K562 (cell line): ENCODE data around the gene ENTPD8. TPM values are rescaled to one million over a fixed set of nuclear protein-coding genes. Genes with fewer than 3 reads are reported as not detected.

ENCODE experiments used
- ARNT ChIP-seq, 2 experiments: fragments of 450-650 bp; IDR thresholded peaks; 2 replicates each; pipeline ENCODE4 v1.6.1; 2016; ENCODE audit warnings: mild to moderate bottlenecking in 1 of 2
- CBX8 ChIP-seq: fragments of 200-600 bp; sonication (generic); IDR thresholded peaks from 2 replicates; pipeline ENCODE4 v1.6.1; 2012; ENCODE audit warnings: borderline replicate concordance, mixed run types, low read depth, mild to moderate bottlenecking, moderate library complexity, mixed read lengths, low read length, control low read depth, inconsistent platforms; ENCODE audit not compliant: poor library complexity, severe bottlenecking; ENCODE audit errors: extremely low read depth
- CTBP1 ChIP-seq: fragments of 450-650 bp; IDR thresholded peaks from 2 replicates; pipeline ENCODE4 v1.6.1; 2016; ENCODE audit warnings: borderline replicate concordance
- ETV6 ChIP-seq, 3 experiments: fragments of 150-350 bp in 1 of 3; sonication (generic) in 1 of 3; formaldehyde crosslinking in 1 of 3; IDR thresholded peaks; 2 replicates each; pipeline versions ENCODE4 v1.6.1 to v1.8.0; 2014 to 2022; ENCODE audit warnings: borderline replicate concordance in 2 of 3, low read depth in 2 of 3, antibody characterized with exemption in 1 of 3, low read length in 1 of 3, mild to moderate bottlenecking in 1 of 3, missing genetic modification reagents in 1 of 3
- FOXJ3 ChIP-seq: sonication (generic); formaldehyde crosslinking; IDR thresholded peaks from 2 replicates; pipeline ENCODE4 v1.4.0; 2020; ENCODE audit warnings: mild to moderate bottlenecking, missing genetic modification reagents
- MGA ChIP-seq: fragments of 450-650 bp; IDR thresholded peaks from 2 replicates; pipeline ENCODE4 v1.6.1; 2016; ENCODE audit warnings: mild to moderate bottlenecking, moderate library complexity
- NR1H2 ChIP-seq: sonication (generic); formaldehyde crosslinking; IDR thresholded peaks from 2 replicates; pipeline ENCODE4 v1.4.0; 2020; ENCODE audit warnings: mild to moderate bottlenecking, missing genetic modification reagents
- NR2F6 ChIP-seq: fragments of 450-650 bp; formaldehyde crosslinking; IDR thresholded peaks from 2 replicates; pipeline ENCODE4 v1.4.0; 2020; ENCODE audit warnings: mild to moderate bottlenecking
- SIN3A ChIP-seq, 2 experiments: fragments of 150-350 bp in 1 of 2; IDR thresholded peaks; 2 replicates each; pipeline ENCODE4 v1.6.1; 2011 to 2016; ENCODE audit warnings: borderline replicate concordance in 2 of 2, low read depth in 2 of 2, low read length in 2 of 2, mild to moderate bottlenecking in 2 of 2, moderate library complexity in 2 of 2; ENCODE audit not compliant: control insufficient read depth in 1 of 2
- ZBTB1 ChIP-seq: sonication (generic); formaldehyde crosslinking; IDR thresholded peaks from 2 replicates; pipeline ENCODE4 v1.8.1; 2023; ENCODE audit warnings: missing genetic modification reagents, low read depth, mild to moderate bottlenecking, borderline replicate concordance
- ZNF384 ChIP-seq: IDR thresholded peaks from 2 replicates; pipeline ENCODE4 v1.6.1; 2012; ENCODE audit warnings: low read depth, low read length, improper control_type of control experiment
- ZNF707 ChIP-seq: fragments of 250-450 bp; sonication (Bioruptor Pico); conservative IDR thresholded peaks from 2 replicates; pipeline ENCODE4 v1.8.0; 2022; ENCODE audit warnings: inconsistent platforms, mild to moderate bottlenecking, moderate library complexity
- polyA plus RNA-seq, 8 experiments: library from polyadenylated mRNA; depleted of rRNA in 4 of 8; stranded (reverse) in 5 of 8; unstranded in 3 of 8; fragments of >200 nt; fragmentation: Nextera tagmentation in 2 of 8; fragmentation: Illumina TruSeq in 1 of 8; extraction: Ambion mirVana in 2 of 8; extraction: Trizol in 1 of 8; gene quantifications; 2 replicates each; pipeline versions ENCODE4 v1.2.1 to v1.2.3, GENCODE V29; 2011 to 2014; ENCODE audit warnings: inconsistent platforms in 1 of 8, missing spikeins in 1 of 8
- total RNA-seq, 7 experiments: library from RNA; depleted of rRNA in 6 of 7; stranded (reverse); fragments of >200 nt in 6 of 7; fragmentation: Illumina TruSeq in 2 of 7; extraction: Trizol in 2 of 7; gene quantifications; 2 replicates each; pipeline versions ENCODE4 v1.2.1 to v1.2.3, GENCODE V29; 2011 to 2021; ENCODE audit warnings: low replicate concordance in 1 of 7

Gene ENTPD8
- total and polyA plus RNA-seq, 9 of the 15 experiments (the other 6 are each of a cell fraction or from before 2014, with no cell fraction given) = 0.06 to 0.27 (median 0.19) TPM; not detected in 5

GRCh38 chr9:137445275-137445807 is 4.2 kb upstream of the ENTPD8 start (continued):
- TF ChIP-seq MGA (no peak), FOXJ3 (CRISPR knock-in tag) (no peak), CTBP1 (no peak; the same call in 1 of the 2 replicates), NR1H2 (CRISPR knock-in tag) (no peak), ARNT (IDR thresholded peaks at IDR 0.05) (0 out of 4 replicates have a peak, but pooled peaks of 1 of the 2 experiments have one; percentile 29), CBX8 (no peak), NR2F6 (CRISPR knock-in tag) (no peak), ZNF384 (peak; percentile 96), SIN3A (IDR thresholded peaks at IDR 0.05; ENCODE audit: borderline replicate concordance in 2 of 2, control insufficient read depth in 1 of 2, low read depth in 2 of 2, low read length in 2 of 2) (0 out of 4 replicates have a peak, but pooled peaks of 1 of the 2 experiments have one; percentile 37), ZBTB1 (CRISPR knock-in tag) (no peak), ETV6 (IDR thresholded peaks at IDR 0.05; ENCODE audit: borderline replicate concordance in 1 of 2, low read depth in 2 of 2, low read length in 1 of 2) (no peak), ETV6 (CRISPR knock-in tag; IDR thresholded peaks at IDR 0.05; ENCODE audit: borderline replicate concordance) (no peak), ZNF707 (CRISPR knock-in tag) (no peak)
